Choroid plexus epithelial cell (primary cell): ENCODE measurements around the gene CAMK2G.
"Not testable (repeated sequence)": the region's sequence is repeated elsewhere in the genome, so short reads cannot be mapped to it uniquely, and the experiment has no call there.

Experiments
- DNase-seq: peaks from one replicate; pipeline ENCODE4 v3.0.0-alpha.2; 2010; ENCODE audit warnings: low read depth
- H3K4me3 ChIP-seq: 2 replicates; pipeline ENCODE4 v1.5.1; 2011; ENCODE audit warnings: low read depth, mild to moderate bottlenecking, control low read depth, low read length, moderate library complexity
- CTCF ChIP-seq: conservative IDR thresholded peaks from 2 replicates; pipeline ENCODE4 v1.5.1; 2011; ENCODE audit warnings: low read depth, mild to moderate bottlenecking, control low read depth, inconsistent platforms, low read length, moderate library complexity

CAMK2G gene

GRCh38 chr10:73874267-73875138 lies at the start of gene CAMK2G:
Gene CAMK2G, minus strand, starts transcription at chr10:73874555. Its CDS starts 94 bp downstream, at chr10:73874461.
- no peak for TF ChIP-seq CTCF
- DNase-seq = peak; percentile 83

GRCh38 chr10:73922864-73923133 lies 48.4 kb upstream of the CAMK2G start:
- DNase-seq = no peak
- H3K4me3 ChIP-seq = no peak overlapping the region
- no peak for TF ChIP-seq CTCF

More at GRCh38 chr10:73874267-73875138, at the start of gene CAMK2G:
- peak within 1 kb of the TSS; percentile 73 for H3K4me3 ChIP-seq

GRCh38 chr10:73922007-73922863 lies 47.9 kb upstream of the CAMK2G start:
- DNase-seq = no peak
- H3K4me3 ChIP-seq = no peak overlapping the region
- no peak for TF ChIP-seq CTCF

GRCh38 chr10:73920089-73920488 lies 45.7 kb upstream of the CAMK2G start:
- no peak overlapping the region for H3K4me3 ChIP-seq
- peak; percentile 21 for TF ChIP-seq CTCF
- DNase-seq = no peak

- not testable (repeated sequence) for H3K4me3 ChIP-seq, DNase-seq
Measured at GRCh38 chr10:73919481-73919880, 45.1 kb upstream of the CAMK2G start.

GRCh38 chr10:73917566-73918305 lies 43.4 kb upstream of the CAMK2G start:
- no peak for TF ChIP-seq CTCF
- H3K4me3 ChIP-seq = no peak overlapping the region
- no peak for DNase-seq
